Gastroesophageal sphincter (tissue), 4 donors: ENCODE measurements around the gene MORC2. TPM values are rescaled to one million over a fixed set of nuclear protein-coding genes. Genes with fewer than 3 reads are reported as not detected.
A peak's percentile ranks its signal among the peaks of the same experiment; 100 is the strongest.

Source experiments
- ATAC-seq: fragments of 150-250 bp; one replicate; pipeline ENCODE4 v1.9.1; 2016; ENCODE audit warnings: mild to moderate bottlenecking, moderate library complexity
- H3K27ac ChIP-seq, 4 donors: fragments of 200-600 bp; sonication (generic) in 3 of 4; 1 replicate in 3 of 4; 2 replicates in 1 of 4; pipeline ENCODE4 v1.5.1; 2016 to 2019
- H3K27me3 ChIP-seq: fragments of 200-600 bp; sonication (generic); one replicate; pipeline ENCODE4 v1.5.1; 2019
- H3K36me3 ChIP-seq, 2 donors: fragments of 200-600 bp; sonication (generic); one replicate each; pipeline ENCODE4 v1.5.1; 2019; ENCODE audit warnings: control low read depth in 1 of 2
- H3K4me1 ChIP-seq, 3 donors: fragments of 200-600 bp; sonication (generic); 1 replicate in 2 of 3; 2 replicates in 1 of 3; pipeline ENCODE4 v1.5.1; 2016 to 2019; ENCODE audit warnings: control low read depth in 2 of 3
- H3K4me3 ChIP-seq, 2 donors: fragments of 200-600 bp; sonication (generic); one replicate each; pipeline ENCODE4 v1.5.1; 2019; ENCODE audit warnings: mild to moderate bottlenecking in 1 of 2, moderate library complexity in 1 of 2
- H3K9me3 ChIP-seq, 3 donors: fragments of 200-600 bp; sonication (generic); one replicate each; pipeline ENCODE4 v1.5.1; 2017 to 2019; ENCODE audit warnings: control low read depth in 2 of 3
- CTCF ChIP-seq, 4 experiments: fragments of 200-600 bp in 2 of 4; fragments of 450-650 bp in 2 of 4; sonication (generic) in 1 of 4; IDR thresholded peaks; one replicate each; pipeline ENCODE4 v1.5.1; 2017 to 2019; ENCODE audit warnings: antibody characterized with exemption in 4 of 4, mild to moderate bottlenecking in 2 of 4, moderate library complexity in 2 of 4
- EP300 ChIP-seq: sonication (generic); formaldehyde crosslinking; IDR thresholded peaks from one replicate; pipeline ENCODE4 v1.6.1; 2017; ENCODE audit warnings: antibody characterized with exemption, mild to moderate bottlenecking
- POLR2A ChIP-seq, 2 donors: fragments of 450-650 bp; IDR thresholded peaks; one replicate each; pipeline ENCODE4 v1.6.1; 2017; ENCODE audit warnings: antibody characterized with exemption in 2 of 2, mild to moderate bottlenecking in 2 of 2, moderate library complexity in 1 of 2
- POLR2AphosphoS5 ChIP-seq: sonication (generic); formaldehyde crosslinking; IDR thresholded peaks from one replicate; pipeline ENCODE4 v1.6.1; 2017; ENCODE audit warnings: antibody characterized with exemption
- WGBS, 2 donors: methylation state at CpG; one replicate each; pipeline ENCODE4 v1.1.5; 2018; ENCODE audit warnings: low coverage in 1 of 2; 5-methylcytosine and 5-hydroxymethylcytosine counted together
- total RNA-seq, 4 donors: library from RNA; depleted of rRNA; stranded (reverse); fragments of >200 nt; gene quantifications; one replicate each; pipeline ENCODE4 v1.1.0, GENCODE V29; 2016

MORC2 gene
- total RNA-seq, 4 donors from 2014 or later = 11.3 to 36.0 (median 29.6) TPM

GRCh38 chr22:30933457-30933856 is 35.1 kb downstream of the MORC2 start:
- peaks cover 3 to 100% of the 10 kb centered on the region in 2 donors for H3K36me3 ChIP-seq
- no peak for ATAC-seq
- H3K27me3 ChIP-seq = no peaks in the 10 kb centered on the region
- H3K27ac ChIP-seq = no peak overlapping the region
- no peaks in the 10 kb centered on the region for H3K9me3 ChIP-seq
- H3K4me1 ChIP-seq = peaks cover 0 to 6% (median 0%) of the 10 kb centered on the region in 3 donors
- 100% methylated on average over 1 of the region's 7 CpGs; no CpG with 5 or more reads in 1 of the 2 donors for WGBS, 2 donors
- TF ChIP-seq EP300 (no peak), POLR2AphosphoS5 (no peak), POLR2A (IDR thresholded peaks at IDR 0.05) (no peak), CTCF (IDR thresholded peaks at IDR 0.05) (no peak)
- H3K4me3 ChIP-seq = no peak overlapping the region

GRCh38 chr22:30932661-30933060 is 35.9 kb downstream of the MORC2 start:
- Histone ChIP-seq H3K4me3 (no peak overlapping the region), H3K27me3 (no peaks in the 10 kb centered on the region), H3K36me3 (peaks cover 3 to 100% of the 10 kb centered on the region in 2 donors), H3K4me1 (peaks cover 0 to 6% (median 0%) of the 10 kb centered on the region in 3 donors), H3K27ac (no peak overlapping the region), H3K9me3 (no peaks in the 10 kb centered on the region)
- 85 to 88% methylated on average over 6 of the region's 16 CpGs for WGBS, 2 donors
- no peak for ATAC-seq
- no peak for TF ChIP-seq CTCF (IDR thresholded peaks at IDR 0.05)
- TF ChIP-seq POLR2A (IDR thresholded peaks at IDR 0.05) = no peak
- no peak for TF ChIP-seq EP300
- no peak for TF ChIP-seq POLR2AphosphoS5

GRCh38 chr22:30931541-30932300 is 36.9 kb downstream of the MORC2 start:
- H3K27ac ChIP-seq = no peak overlapping the region
- H3K9me3 ChIP-seq = no peaks in the 10 kb centered on the region
- WGBS, 2 donors = 95 to 100% methylated on average over 2 to 4 of the region's 4 CpGs
- H3K27me3 ChIP-seq = no peaks in the 10 kb centered on the region
- no peak for ATAC-seq
- peaks cover 0 to 100% of the 10 kb centered on the region in 2 donors for H3K36me3 ChIP-seq
- peaks cover 0 to 6% (median 0%) of the 10 kb centered on the region in 3 donors for H3K4me1 ChIP-seq
- TF ChIP-seq CTCF (IDR thresholded peaks at IDR 0.05) (no peak), POLR2A (IDR thresholded peaks at IDR 0.05) (no peak), EP300 (no peak), POLR2AphosphoS5 (no peak)
- H3K4me3 ChIP-seq = no peak overlapping the region

GRCh38 chr22:30930228-30930627 is 38.3 kb downstream of the MORC2 start:
- H3K27me3 ChIP-seq = no peaks in the 10 kb centered on the region
- peaks cover 0 to 99% of the 10 kb centered on the region in 2 donors for H3K36me3 ChIP-seq
- no peaks in the 10 kb centered on the region for H3K9me3 ChIP-seq
- peaks cover 0 to 6% (median 0%) of the 10 kb centered on the region in 3 donors for H3K4me1 ChIP-seq
- TF ChIP-seq POLR2A (IDR thresholded peaks at IDR 0.05) (no peak), EP300 (no peak), CTCF (IDR thresholded peaks at IDR 0.05) (no peak)
- H3K4me3 ChIP-seq = no peak overlapping the region
- 50% methylated on average over 3 of the region's 3 CpGs; no CpG with 5 or more reads in 1 of the 2 donors for WGBS, 2 donors
- peak overlapping the region in 1 of 4 donors; percentile 0 for H3K27ac ChIP-seq
- no peak for ATAC-seq

GRCh38 chr22:30928401-30928800 is 40.2 kb downstream of the MORC2 start:
- H3K27ac ChIP-seq = no peak overlapping the region
- H3K4me1 ChIP-seq = peaks cover 0 to 6% (median 0%) of the 10 kb centered on the region in 3 donors
- WGBS, 2 donors = 83 to 98% methylated on average over 3 to 6 of the region's 6 CpGs
- no peaks in the 10 kb centered on the region for H3K27me3 ChIP-seq
- H3K4me3 ChIP-seq = no peak overlapping the region
- peaks cover 0 to 94% of the 10 kb centered on the region in 2 donors for H3K36me3 ChIP-seq
- no peaks in the 10 kb centered on the region for H3K9me3 ChIP-seq
- ATAC-seq = no peak
- TF ChIP-seq POLR2AphosphoS5 (no peak), POLR2A (IDR thresholded peaks at IDR 0.05) (no peak), EP300 (no peak), CTCF (IDR thresholded peaks at IDR 0.05) (no peak)
